ENCODE results near the gene CRACR2A. TPM values are rescaled to one million over a fixed set of nuclear protein-coding genes. Genes with fewer than 3 reads are reported as not detected.

CRACR2A gene
- total and polyA plus RNA-seq, 9 of the 15 experiments (the other 6 are each of a cell fraction or from before 2014, with no cell fraction given): 2.1 to 15.1 (median 10.4) TPM

DNA sequence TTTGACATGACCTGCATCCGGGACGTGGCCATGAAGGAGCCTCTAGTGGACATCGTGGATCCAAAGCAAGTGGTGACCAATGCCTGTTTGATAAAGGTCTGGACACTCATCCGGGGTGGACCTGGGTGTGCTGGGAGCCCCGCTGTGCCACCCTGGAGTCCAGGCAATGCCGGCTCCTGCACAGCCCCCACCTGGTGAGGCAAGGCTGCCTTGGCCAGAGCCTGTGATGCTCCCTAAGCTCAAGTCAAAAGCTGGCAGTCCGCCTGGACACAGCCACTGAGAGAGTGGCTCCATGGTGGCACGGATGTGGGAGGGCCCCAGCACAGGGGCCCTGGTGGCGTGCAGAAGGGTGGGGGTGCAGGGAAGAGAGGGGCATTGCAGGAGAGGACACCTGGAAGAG lies 176.0 kb downstream of the CRACR2A start:
- WGBS (ENCODE audit: insufficient coverage, low coverage, missing lambda C conversion rate): 3% methylated on average over 6 of the region's 9 CpGs

More for the DNA sequence above, 176.0 kb downstream of the CRACR2A start:
- ATAC-seq: no peak
- POLR2A ChIA-PET: no interaction called here
- TF ChIP-seq ZNF146 (CRISPR knock-in tag; IDR thresholded peaks at IDR 0.05; ENCODE audit: unreplicated experiment) (no peak), ZNF57 (CRISPR knock-in tag; IDR thresholded peaks at IDR 0.05) (no peak), GTF3C2 (IDR thresholded peaks at IDR 0.05; ENCODE audit: borderline replicate concordance, extremely low read depth, insufficient read length) (no peak), THRAP3 (IDR thresholded peaks at IDR 0.05; ENCODE audit: borderline replicate concordance) (no peak), POU5F1 (IDR thresholded peaks at IDR 0.05; ENCODE audit: borderline replicate concordance, low read depth, low read length, partially characterized antibody) (no peak), HDAC8 (tag; IDR thresholded peaks at IDR 0.05) (no peak), HNRNPUL1 (IDR thresholded peaks at IDR 0.05; ENCODE audit: low read length) (no peak), CAMTA2 (CRISPR knock-in tag; conservative IDR thresholded peaks at IDR 0.05) (no peak), PCBP1 (IDR thresholded peaks at IDR 0.05; ENCODE audit: low read depth, low read length, poor library complexity, severe bottlenecking) (no peak), ZNF699 (CRISPR knock-in tag; IDR thresholded peaks at IDR 0.05; ENCODE audit: insufficient replicate concordance) (no peak), RHOXF2B (CRISPR knock-in tag; conservative IDR thresholded peaks at IDR 0.05) (no peak), CTBP1 (IDR thresholded peaks at IDR 0.05; ENCODE audit: borderline replicate concordance) (no peak)
- TF ChIP-seq, protein P1, sequence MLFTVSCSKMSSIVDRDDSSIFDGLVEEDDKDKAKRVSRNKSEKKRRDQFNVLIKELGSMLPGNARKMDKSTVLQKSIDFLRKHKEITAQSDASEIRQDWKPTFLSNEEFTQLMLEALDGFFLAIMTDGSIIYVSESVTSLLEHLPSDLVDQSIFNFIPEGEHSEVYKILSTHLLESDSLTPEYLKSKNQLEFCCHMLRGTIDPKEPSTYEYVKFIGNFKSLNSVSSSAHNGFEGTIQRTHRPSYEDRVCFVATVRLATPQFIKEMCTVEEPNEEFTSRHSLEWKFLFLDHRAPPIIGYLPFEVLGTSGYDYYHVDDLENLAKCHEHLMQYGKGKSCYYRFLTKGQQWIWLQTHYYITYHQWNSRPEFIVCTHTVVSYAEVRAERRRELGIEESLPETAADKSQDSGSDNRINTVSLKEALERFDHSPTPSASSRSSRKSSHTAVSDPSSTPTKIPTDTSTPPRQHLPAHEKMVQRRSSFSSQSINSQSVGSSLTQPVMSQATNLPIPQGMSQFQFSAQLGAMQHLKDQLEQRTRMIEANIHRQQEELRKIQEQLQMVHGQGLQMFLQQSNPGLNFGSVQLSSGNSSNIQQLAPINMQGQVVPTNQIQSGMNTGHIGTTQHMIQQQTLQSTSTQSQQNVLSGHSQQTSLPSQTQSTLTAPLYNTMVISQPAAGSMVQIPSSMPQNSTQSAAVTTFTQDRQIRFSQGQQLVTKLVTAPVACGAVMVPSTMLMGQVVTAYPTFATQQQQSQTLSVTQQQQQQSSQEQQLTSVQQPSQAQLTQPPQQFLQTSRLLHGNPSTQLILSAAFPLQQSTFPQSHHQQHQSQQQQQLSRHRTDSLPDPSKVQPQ (CRISPR knock-in tag; IDR thresholded peaks at IDR 0.05; ENCODE audit: borderline replicate concordance): no peak
- TF ChIP-seq, protein P2, sequence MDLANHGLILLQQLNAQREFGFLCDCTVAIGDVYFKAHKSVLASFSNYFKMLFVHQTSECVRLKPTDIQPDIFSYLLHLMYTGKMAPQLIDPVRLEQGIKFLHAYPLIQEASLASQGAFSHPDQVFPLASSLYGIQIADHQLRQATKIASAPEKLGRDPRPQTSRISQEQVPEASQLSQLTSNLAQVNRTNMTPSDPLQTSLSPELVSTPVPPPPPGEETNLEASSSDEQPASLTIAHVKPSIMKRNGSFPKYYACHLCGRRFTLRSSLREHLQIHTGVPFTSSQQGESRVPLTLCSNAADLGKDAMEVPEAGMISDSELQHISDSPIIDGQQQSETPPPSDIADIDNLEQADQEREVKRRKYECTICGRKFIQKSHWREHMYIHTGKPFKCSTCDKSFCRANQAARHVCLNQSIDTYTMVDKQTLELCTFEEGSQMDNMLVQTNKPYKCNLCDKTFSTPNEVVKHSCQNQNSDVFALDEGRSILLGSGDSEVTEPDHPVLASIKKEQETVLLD (IDR thresholded peaks at IDR 0.05): no peak
- BruUV-seq (replicated peaks): no TSS peak
- no peak overlapping the region for H3K9ac ChIP-seq (ENCODE audit: insufficient read depth in 1 of 2, low read depth in 2 of 2, low read length in 2 of 2)
- H3K27ac ChIP-seq (ENCODE audit: extremely low read depth, low read depth, low read length): no peak overlapping the region
- no peak overlapping the region for H3K4me2 ChIP-seq (ENCODE audit: insufficient read depth, low read length)
- no peaks in the 10 kb centered on the region for H3K36me3 ChIP-seq (ENCODE audit: control insufficient read depth, insufficient read depth, low read length)
- H3K9me3 ChIP-seq (replicated peaks; ENCODE audit: control insufficient read depth, insufficient read depth, low read depth, low read length): no peaks in the 10 kb centered on the region
- H3K4me3 ChIP-seq: no peak overlapping the region
- H4K20me1 ChIP-seq (replicated peaks; ENCODE audit: control insufficient read depth, insufficient read depth, low read length): no peaks in the 10 kb centered on the region
- intact Hi-C loops (cut with micrococcal nuclease): no loop called here
- DNase-seq (ENCODE audit: extremely low read depth in 1 of 4, low spot score in 3 of 4): no peak
- no peaks in the 10 kb centered on the region for H3K9me1 ChIP-seq (ENCODE audit: control insufficient read depth, insufficient read depth, low read length)
- no peak overlapping the region for H2AFZ ChIP-seq (ENCODE audit: low read depth, low read length)
- no peak for FAIRE-seq
- H3K27me3 ChIP-seq (ENCODE audit: control insufficient read depth in 2 of 2, insufficient read depth in 2 of 2, low read length in 2 of 2): peaks cover 3 to 24% of the 10 kb centered on the region in 2 experiments
- H3K4me1 ChIP-seq (replicated peaks in 1 of 2; ENCODE audit: control insufficient read depth in 2 of 2, insufficient read depth in 2 of 2, low read length in 2 of 2): no peaks in the 10 kb centered on the region
- H3K79me2 ChIP-seq (ENCODE audit: control insufficient read depth, insufficient read depth, low read length): no peaks in the 10 kb centered on the region
- CTCF ChIA-PET (ENCODE audit: low intra/inter-chr PET ratio): no interaction called here
- in situ Hi-C loops (cut with MboI): no loop called here

All from K562 (cell line).